ENCODE results near the gene CENPS. TPM values are rescaled to one million over a fixed set of nuclear protein-coding genes. Genes with fewer than 3 reads are reported as not detected.
"Not testable (repeated sequence)": the region's sequence is repeated elsewhere in the genome, so short reads cannot be mapped to it uniquely, and the experiment has no call there.

The CENPS gene
- total RNA-seq, 4 donors from 2014 or later, result 2.6 to 15.4 (median 6.2) TPM

DNA sequence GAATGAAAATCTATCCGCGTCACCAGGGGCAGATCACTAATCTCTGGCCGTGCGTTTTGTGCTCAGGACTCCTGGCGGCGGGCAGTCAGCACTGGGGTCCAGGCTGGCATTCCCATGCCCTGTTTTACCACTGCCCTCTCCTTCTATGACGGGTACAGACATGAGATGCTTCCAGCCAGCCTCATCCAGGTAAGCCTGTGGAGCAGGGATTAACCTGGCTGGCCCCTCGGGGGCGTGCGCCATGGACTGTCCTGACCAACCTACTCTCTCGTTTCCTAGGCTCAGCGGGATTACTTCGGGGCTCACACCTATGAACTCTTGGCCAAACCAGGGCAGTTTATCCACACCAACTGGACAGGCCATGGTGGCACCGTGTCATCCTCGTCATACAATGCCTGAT, 10.9 kb upstream of the CENPS start:
- intact Hi-C loops (cut with DNase I; ENCODE audit: low total_unique reads), result no loop called here
- no peak for TF ChIP-seq POLR2A (IDR thresholded peaks at IDR 0.05)
- no peaks in the 10 kb centered on the region for H3K27me3 ChIP-seq
- H3K9me3 ChIP-seq, result no peaks in the 10 kb centered on the region
- H3K27ac ChIP-seq, result no peak overlapping the region
- no peaks in the 10 kb centered on the region for H3K36me3 ChIP-seq
- no peaks in the 10 kb centered on the region for H3K4me1 ChIP-seq
- no peak for DNase-seq
- H3K4me3 ChIP-seq, result no peak overlapping the region

- no peak overlapping the region for H3K4me3 ChIP-seq
- no peak for TF ChIP-seq POLR2A (IDR thresholded peaks at IDR 0.05)
- TF ChIP-seq, protein P1, sequence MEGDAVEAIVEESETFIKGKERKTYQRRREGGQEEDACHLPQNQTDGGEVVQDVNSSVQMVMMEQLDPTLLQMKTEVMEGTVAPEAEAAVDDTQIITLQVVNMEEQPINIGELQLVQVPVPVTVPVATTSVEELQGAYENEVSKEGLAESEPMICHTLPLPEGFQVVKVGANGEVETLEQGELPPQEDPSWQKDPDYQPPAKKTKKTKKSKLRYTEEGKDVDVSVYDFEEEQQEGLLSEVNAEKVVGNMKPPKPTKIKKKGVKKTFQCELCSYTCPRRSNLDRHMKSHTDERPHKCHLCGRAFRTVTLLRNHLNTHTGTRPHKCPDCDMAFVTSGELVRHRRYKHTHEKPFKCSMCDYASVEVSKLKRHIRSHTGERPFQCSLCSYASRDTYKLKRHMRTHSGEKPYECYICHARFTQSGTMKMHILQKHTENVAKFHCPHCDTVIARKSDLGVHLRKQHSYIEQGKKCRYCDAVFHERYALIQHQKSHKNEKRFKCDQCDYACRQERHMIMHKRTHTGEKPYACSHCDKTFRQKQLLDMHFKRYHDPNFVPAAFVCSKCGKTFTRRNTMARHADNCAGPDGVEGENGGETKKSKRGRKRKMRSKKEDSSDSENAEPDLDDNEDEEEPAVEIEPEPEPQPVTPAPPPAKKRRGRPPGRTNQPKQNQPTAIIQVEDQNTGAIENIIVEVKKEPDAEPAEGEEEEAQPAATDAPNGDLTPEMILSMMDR (IDR thresholded peaks at IDR 0.05), result no peak
- H3K27ac ChIP-seq, result no peak overlapping the region
- H3K9me3 ChIP-seq, result no peaks in the 10 kb centered on the region
- no peaks in the 10 kb centered on the region for H3K36me3 ChIP-seq
- no peak for DNase-seq
- intact Hi-C loops (cut with DNase I; ENCODE audit: low total_unique reads), result no loop called here
- no peaks in the 10 kb centered on the region for H3K27me3 ChIP-seq
- no peaks in the 10 kb centered on the region for H3K4me1 ChIP-seq
Observed at GRCh38 chr1:10421637-10422036, 8.6 kb upstream of the CENPS start.

- H3K27me3 ChIP-seq, result no peaks in the 10 kb centered on the region
- no peaks in the 10 kb centered on the region for H3K4me1 ChIP-seq
- intact Hi-C loops (cut with DNase I; ENCODE audit: low total_unique reads), result no loop called here
- H3K4me3 ChIP-seq, result no peak overlapping the region
- no peaks in the 10 kb centered on the region for H3K9me3 ChIP-seq
- DNase-seq, result peak in 1 of 2 donors; percentile 39
- no peak overlapping the region for H3K27ac ChIP-seq
- TF ChIP-seq, protein P1 (IDR thresholded peaks at IDR 0.05), result no peak
- TF ChIP-seq POLR2A (IDR thresholded peaks at IDR 0.05), result no peak
- H3K36me3 ChIP-seq, result no peaks in the 10 kb centered on the region
Observed at GRCh38 chr1:10424034-10424433, 6.2 kb upstream of the CENPS start.

- Histone ChIP-seq H3K36me3 (no peaks in the 10 kb centered on the region), H3K4me1 (no peaks in the 10 kb centered on the region), H3K4me3 (no peak overlapping the region), H3K27me3 (no peaks in the 10 kb centered on the region), H3K27ac (no peak overlapping the region), H3K9me3 (no peaks in the 10 kb centered on the region)
- DNase-seq, result no peak
- TF ChIP-seq, protein P1 (IDR thresholded peaks at IDR 0.05), result no peak
- TF ChIP-seq POLR2A (IDR thresholded peaks at IDR 0.05), result no peak
- intact Hi-C loops (cut with DNase I; ENCODE audit: low total_unique reads), result loop anchor here (5.0 kb wide), 1 partner anchor 47 kb away; no protein-coding TSS in a partner anchor
Observed at GRCh38 chr1:10424651-10425050, 5.6 kb upstream of the CENPS start.

DNA sequence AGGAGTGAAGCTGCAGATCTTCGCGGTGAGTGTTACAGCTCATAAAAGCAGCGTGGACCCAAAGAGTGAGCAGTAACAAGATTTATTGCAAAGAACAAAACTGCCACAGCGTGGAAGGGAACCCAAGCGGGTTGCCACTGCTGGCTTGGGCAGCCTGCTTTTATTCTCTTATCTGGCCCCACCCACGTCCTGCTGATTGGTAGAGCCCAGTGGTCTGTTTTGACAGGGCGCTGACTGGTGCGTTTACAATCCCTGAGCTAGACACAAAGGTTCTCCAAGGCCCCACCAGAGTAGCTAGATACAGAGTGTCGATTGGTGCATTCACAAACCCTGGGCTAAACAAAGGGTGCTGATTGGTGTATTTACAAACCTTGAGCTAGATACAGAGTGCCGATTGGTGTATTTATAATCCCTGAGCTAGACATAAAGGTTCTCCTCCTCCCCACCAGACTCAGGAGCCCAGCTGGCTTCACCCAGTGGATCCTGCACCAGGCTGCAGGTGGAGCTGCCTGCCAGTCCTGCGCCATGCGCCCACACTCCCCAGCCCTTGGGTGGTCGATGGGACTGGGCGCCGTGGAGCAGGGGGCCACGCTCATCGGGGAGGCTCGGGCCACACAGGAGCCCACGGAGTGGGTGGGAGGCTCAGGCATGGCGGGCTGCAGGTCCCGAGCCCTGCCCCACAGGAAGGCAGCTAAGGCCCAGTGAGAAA, 4.3 kb upstream of the CENPS start:
- not testable (repeated sequence) for H3K27ac ChIP-seq, H3K36me3 ChIP-seq, DNase-seq, H3K4me1 ChIP-seq, H3K27me3 ChIP-seq, H3K4me3 ChIP-seq, H3K9me3 ChIP-seq
- intact Hi-C loops (cut with DNase I; ENCODE audit: low total_unique reads), result loop anchor here (5.0 kb wide), 1 partner anchor 49 kb away; no protein-coding TSS in a partner anchor

- intact Hi-C loops (cut with DNase I; ENCODE audit: low total_unique reads), result loop anchor here (5.0 kb wide), 1 partner anchor 49 kb away; no protein-coding TSS in a partner anchor
- H3K27ac ChIP-seq, H3K9me3 ChIP-seq, DNase-seq, H3K36me3 ChIP-seq, H3K4me3 ChIP-seq, H3K27me3 ChIP-seq, H3K4me1 ChIP-seq: not testable (repeated sequence)
Observed at GRCh38 chr1:10426535-10426848, 3.7 kb upstream of the CENPS start.

- DNase-seq, result no peak
- Histone ChIP-seq H3K27me3 (no peaks in the 10 kb centered on the region), H3K9me3 (no peaks in the 10 kb centered on the region), H3K27ac (no peak overlapping the region), H3K36me3 (no peaks in the 10 kb centered on the region), H3K4me3 (no peak overlapping the region), H3K4me1 (no peaks in the 10 kb centered on the region)
- no peak for TF ChIP-seq POLR2A (IDR thresholded peaks at IDR 0.05)
- TF ChIP-seq, protein P1 (IDR thresholded peaks at IDR 0.05), result no peak
- intact Hi-C loops (cut with DNase I; ENCODE audit: low total_unique reads), result loop anchor here (5.0 kb wide), 1 partner anchor 52 kb away; no protein-coding TSS in a partner anchor
Observed at GRCh38 chr1:10428984-10429383, 1.2 kb upstream of the CENPS start.
